ENCODE results near the gene WDR20. TPM values are rescaled to one million over a fixed set of nuclear protein-coding genes. Genes with fewer than 3 reads are reported as not detected.

WDR20 gene
- total RNA-seq, 1 experiment from 2014 or later: 12.2 TPM

DNA sequence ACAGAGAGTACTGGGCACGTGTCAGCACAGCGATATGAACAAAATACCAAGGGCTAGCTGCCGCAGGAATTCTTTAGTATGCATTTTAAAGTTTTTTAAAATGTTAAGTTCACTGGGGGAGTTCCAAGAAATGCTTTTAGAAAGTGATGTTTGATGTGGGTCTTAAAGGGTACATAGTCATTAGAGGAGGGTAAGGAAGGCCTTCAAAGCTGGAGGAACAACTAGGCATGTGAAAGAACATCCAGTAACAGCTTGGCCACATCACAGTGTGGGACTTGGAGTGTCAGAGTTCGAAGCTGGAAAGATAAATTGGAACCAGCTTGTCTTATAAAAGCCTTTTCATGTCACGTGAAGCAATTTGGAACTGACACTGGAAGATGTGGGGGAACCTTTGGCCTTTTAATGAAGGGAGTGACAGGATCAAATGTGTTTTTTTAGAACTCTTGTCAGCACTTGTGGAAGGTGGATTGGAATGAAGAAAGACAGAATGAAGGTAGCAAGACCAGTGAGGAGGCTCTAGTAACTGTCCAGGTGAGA lies 57.7 kb downstream of the WDR20 start:
- DNase-seq (ENCODE audit: low read depth): no peak

DNA sequence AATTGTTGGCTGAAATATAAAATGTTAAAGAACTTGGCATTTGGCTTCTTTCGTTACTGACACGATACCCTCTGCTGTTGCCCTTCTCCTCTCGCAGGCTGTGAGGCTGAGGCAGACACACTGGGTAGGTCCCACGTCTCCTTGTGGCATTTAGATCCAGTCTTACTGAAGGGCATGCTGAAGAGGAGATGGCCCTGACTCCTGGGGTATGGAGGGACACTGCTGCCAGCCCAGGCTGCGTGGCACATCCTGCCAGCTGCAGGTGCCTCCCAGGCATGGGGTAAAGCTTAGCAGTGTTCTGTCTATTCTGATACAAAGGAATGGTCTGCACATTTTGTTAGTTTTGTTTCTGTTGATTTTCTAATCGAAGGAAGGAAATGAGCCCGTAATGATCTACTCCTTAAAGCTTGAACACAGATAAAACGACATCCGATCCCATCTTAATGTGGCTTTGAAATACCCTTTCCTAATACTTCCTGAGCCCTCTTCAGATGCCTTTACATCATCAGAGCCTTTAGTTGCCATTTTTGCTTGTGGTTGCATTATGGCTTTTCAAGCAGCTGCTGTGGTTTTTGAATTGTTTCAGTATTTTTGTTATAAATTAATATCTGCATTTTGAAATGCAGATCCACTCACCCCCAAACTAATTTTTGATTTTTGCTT lies 61.1 kb downstream of the WDR20 start:
- DNase-seq (ENCODE audit: low read depth): no peak

DNA sequence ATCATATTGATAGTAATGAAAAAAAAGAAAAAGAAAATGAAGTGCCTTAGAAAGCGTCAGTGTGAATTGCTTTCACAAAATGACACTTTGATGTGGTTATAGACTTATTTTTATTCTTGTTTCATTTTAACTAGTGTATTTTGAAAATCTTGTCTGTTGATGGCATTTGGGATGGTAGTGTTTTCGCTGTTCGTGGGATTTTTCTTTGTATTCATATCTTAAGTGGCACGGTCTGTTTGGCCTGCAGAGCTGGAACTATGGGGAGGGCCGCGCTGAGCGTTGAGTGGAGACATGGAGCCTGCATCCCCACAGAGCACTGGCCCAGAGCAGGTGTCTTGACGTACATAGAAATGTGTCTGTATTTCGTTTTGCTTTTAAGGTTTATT lies 61.6 kb downstream of the WDR20 start:
- DNase-seq (ENCODE audit: low read depth): no peak

DNA sequence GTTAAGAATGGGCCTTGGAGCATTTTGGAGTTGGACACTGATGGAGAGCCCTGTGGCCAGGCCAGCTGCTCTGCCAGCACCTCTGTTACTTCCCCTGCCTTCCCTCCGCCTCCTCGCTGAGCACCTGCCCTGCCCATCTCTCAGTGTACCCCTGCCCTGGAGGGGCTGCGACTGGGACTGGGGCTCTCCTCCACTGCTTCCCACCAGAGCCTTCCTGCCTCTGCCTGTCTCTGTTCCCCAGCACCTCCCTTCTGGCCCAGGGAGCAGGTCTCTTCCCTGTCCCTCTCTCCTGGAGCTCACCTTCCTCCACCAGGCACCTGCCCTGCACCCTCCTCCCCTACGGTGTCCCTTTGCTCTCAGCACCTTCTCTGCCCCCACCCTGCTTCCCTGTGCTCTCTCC lies 62.1 kb downstream of the WDR20 start:
- DNase-seq (ENCODE audit: low read depth): no peak

DNA sequence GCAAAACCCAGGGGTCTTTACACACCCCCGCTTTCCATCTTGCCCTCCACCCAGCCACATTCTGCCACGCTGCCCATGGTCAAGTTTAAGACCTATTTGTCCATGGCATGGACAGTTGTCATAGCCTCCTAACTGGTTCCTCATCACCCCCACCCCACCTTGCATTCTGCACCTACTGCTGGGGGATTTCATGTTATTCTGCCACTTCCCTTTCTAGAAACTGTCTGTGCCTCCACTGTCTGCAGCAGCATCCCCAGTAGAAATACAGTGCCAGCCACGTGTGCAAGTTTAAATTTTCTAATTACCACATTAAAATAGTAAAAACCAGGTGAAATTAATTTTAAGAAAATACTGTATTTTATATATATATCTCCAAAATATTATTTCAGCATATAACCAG lies 63.2 kb downstream of the WDR20 start:
- DNase-seq (ENCODE audit: low read depth): no peak

DNA sequence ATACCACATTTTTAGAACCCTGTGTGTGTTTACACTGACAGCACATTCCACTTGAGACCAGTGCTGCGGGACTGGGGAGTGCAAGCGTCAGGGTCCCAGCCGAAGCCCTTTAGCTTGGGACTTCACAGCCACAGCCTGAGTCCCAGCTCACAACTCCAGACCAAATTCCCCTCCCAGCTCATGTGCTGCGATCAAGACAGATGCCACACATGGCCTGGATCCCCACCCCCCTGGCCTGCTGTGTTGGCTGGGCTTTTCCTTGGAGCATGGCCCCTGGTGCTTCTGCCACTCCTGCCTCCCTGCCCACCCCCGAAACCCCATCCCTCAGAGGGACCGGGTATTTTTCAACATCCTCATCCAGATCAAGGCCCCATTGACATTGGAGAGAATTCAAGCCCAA lies 63.7 kb downstream of the WDR20 start:
- DNase-seq (ENCODE audit: low read depth): no peak

DNA sequence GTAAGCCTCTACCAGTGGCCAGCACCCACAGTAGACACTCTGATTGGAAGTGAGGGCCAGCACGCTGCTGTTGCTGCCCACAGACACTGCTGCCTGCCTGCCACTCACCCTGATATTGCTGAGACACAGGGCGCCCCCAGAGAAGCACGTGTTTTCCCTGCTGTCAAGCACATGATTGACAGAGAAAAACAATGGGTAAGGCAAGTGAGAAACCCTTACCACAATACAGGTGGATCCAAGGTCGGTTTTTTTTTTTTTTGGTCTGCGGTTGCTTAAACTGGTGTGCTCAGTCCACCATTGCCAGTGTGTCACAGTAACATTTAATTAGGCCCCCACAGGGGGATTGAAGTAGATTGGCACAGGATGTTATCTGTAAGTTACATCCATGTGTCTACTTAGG lies 65.9 kb downstream of the WDR20 start:
- DNase-seq (ENCODE audit: low read depth): no peak

DNA sequence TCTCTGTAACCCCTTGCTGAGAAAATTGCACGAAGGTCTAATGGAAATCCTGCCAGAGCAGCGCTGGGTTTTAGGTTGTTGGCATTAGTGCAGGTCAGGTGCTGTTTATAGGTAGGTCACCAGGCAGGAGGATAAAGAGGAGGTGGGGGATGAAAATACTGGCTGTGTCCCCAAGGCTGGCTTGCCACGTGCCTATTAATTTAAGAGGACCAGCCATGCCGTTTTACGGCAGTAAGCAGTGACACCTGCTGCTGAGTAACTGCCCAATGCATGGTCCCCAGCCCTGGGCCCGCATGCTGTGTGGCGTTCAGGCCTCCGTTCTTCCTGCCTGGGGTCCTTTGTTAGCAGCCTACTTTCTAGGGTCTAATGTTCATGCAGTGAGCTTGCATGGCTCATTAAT lies 67.2 kb downstream of the WDR20 start:
- no peak for DNase-seq (ENCODE audit: low read depth)

DNA sequence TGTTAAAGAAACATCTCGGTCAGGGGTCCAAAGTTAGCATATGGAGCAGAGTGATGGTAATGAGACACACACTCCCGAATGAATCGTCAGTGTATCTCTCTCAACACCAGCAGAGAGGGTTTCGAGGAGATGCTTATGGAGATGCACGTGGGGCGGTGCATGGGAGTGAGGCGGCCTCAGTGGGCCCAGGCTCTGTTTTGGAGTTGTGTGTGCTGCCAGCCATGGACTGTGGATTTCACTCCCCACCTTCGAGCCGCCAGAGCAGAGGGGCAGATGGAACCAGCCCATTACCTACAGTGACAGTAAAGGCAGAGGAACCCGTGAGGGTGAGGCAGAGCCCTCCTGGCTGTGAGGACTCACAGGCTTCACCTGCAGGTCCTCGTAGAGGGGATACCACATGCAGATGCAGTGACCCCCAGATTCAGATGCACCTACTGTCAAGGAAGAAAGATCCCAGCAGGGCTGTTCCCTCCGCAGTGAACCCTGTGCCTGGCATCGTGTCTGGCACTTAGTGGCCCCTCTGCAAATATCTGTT lies 68.2 kb downstream of the WDR20 start:
- no peak for DNase-seq (ENCODE audit: low read depth)

DNA sequence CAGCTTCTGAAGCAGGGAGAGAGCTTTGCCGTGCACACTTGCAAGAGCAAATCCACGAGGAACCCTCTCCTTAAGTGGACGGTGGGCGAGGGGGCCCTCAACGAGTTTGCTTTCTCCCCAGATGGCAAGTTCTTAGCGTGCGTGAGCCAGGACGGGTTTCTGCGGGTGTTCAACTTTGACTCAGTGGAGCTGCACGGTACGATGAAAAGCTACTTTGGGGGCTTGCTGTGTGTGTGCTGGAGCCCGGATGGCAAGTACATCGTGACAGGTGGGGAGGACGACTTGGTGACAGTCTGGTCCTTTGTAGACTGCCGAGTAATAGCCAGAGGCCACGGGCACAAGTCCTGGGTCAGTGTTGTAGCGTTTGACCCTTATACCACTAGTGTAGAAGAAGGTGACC lies 69.0 kb downstream of the WDR20 start:
- DNase-seq (ENCODE audit: low read depth): no peak

DNA sequence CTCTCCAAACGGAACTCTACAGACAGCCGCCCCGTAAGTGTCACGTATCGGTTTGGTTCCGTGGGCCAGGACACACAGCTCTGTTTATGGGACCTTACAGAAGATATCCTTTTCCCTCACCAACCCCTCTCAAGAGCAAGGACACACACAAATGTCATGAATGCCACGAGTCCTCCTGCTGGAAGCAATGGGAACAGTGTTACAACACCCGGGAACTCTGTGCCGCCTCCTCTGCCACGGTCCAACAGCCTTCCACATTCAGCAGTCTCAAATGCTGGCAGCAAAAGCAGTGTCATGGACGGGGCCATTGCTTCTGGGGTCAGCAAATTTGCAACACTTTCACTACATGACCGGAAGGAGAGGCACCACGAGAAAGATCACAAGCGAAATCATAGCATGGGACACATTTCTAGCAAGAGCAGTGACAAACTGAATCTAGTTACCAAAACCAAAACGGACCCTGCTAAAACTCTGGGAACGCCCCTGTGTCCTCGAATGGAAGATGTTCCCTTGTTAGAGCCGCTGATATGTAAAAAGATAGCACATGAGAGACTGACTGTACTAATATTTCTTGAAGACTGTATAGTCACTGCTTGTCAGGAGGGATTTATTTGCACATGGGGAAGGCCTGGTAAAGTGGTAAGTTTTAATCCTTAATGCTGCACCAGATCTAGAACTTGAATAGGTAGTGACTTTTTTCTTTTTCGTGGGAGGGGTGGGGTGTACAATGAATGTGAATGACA lies 69.7 kb downstream of the WDR20 start:
- DNase-seq (ENCODE audit: low read depth): no peak

DNA sequence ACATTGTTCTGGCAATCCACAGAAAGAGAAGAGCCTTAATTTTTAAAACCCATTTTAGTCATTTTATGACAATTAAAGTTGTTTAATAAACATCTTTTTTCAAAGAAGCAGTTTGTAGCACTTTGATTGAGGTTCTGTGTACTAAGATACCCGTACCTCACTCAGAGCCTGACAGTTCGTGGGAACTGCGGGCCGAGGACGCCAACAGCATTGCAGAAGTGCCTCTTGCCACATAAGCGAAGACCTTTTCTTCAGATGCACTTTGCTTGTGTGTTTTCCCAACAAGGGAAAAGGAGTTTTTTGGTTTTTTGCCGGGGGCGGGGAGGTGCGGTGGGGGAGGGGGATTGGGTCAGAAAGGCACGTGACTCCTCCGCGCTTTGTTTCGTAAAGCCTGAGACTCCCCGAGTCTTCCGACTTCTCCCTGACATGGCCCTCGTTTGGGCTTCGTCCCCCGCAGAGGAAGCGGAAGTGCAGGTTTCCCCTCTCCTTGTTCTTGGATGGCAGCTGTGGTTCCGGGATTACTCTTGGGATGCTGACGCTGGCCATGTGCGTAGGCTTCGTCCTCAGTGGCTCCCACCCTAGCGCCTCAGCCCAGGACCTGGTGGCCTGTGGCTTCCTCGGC lies 70.8 kb downstream of the WDR20 start:
- DNase-seq (ENCODE audit: low read depth): no peak

DNA sequence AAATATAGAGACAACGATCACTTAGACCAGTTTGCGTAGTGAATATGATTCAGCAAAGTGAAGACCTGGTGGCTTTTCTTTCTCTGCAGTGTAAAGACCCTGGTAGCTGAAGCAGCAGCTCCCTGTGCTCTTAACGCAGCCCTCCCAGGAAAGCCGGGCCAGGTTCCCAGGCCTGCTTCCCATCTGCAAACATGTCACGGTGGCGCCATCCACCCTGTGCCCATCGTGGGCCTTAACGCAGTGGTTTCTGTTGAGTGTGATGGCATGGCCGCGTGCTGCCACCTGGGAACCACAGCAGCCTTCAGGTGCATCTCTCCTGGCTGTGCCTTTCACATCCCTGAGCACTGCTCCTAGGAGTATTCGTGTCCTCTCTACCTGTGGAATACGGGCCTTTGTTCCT lies 71.5 kb downstream of the WDR20 start:
- no peak for DNase-seq (ENCODE audit: low read depth)

DNA sequence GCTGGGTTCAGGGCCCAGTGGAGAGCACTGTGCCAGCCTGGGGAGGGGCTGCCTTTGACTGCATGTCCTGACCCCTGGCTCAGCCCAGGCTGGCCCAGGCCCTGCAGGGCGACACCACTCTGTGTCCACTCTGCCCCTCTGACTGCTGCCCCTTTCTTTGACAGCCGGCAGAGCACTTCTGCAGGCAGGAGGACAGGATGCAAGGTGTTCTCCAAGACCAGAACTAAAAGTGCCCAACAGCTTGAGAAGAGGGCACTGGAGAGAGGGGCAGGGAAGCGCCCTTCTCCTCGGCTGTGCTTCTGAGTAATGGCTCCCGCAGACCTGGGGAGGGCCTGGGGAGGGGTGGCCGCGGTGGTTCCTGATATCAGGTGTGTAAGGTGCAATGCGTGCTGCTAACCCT lies 72.7 kb downstream of the WDR20 start:
- no peak for DNase-seq (ENCODE audit: low read depth)

DNA sequence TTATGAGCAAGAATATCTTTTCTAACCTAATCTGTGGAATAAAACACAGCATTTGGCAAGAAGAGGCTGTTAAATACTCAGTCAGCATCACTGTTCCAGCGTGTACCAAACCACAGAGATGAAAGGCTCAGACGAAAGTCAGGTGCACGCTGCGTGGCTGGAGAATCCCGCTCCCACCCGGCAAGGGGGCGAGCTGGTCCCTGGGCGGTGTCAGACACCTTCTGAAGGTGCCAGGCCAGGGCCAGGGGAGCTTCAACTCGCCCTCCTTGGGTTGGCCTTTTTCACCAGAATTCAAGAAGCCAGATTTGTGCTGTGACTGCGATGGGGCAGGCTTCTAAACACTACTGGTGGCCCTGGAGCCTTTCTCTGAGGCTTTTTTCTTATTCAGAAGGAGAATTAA lies 73.1 kb downstream of the WDR20 start:
- DNase-seq (ENCODE audit: low read depth): no peak

DNA sequence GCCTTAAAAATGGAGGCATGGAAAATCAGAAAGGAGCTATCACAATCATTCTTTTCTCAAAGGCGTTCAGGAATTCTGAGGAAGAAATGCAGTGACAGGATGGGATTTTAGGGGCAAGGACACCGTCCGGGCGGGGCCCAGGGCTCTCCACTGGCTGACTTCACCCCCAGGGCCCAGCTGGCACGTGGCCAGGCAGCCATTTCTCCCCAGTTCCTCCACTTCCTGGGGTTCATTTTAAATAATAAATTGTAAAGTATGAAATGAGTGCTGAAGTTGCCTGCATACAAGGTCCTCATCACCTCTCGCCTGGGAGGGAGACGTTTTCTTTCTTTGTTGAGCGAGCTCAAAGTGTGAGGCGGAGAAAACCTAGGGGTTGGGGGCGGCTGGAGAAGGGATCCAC lies 73.8 kb downstream of the WDR20 start:
- DNase-seq (ENCODE audit: low read depth): no peak

DNA sequence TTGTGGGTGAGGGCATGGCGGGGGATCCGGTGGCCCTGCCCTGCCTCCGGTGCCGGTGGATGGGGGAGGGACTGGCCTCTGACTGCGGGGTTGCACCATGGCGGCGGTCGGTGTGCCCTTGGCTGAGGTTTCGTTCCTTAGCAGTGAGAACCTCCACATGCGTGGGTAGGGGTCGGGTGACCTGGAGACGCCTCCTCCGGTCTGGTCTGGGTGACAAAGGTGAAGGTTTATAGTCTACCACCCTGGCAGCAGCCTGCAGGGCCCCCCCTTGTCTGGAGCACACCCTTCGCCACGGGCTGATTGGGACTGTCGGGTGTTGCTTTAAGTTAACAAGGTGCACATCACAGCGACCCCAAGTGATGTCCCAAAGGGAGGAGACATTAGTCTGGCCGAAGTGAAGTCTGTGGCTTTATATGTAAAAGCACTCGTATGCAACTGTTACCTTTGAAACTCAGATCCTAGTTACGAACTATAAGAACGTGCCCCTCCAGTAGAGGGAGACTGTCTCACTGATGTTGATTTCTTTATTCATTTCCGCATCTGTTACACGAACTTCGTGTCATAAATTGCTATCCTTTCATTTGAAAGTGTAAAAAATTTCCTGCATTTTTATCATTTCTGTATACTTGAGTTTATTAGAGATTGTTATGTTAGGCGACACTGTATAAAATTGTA lies 74.4 kb downstream of the WDR20 start:
- DNase-seq (ENCODE audit: low read depth): no peak

DNA sequence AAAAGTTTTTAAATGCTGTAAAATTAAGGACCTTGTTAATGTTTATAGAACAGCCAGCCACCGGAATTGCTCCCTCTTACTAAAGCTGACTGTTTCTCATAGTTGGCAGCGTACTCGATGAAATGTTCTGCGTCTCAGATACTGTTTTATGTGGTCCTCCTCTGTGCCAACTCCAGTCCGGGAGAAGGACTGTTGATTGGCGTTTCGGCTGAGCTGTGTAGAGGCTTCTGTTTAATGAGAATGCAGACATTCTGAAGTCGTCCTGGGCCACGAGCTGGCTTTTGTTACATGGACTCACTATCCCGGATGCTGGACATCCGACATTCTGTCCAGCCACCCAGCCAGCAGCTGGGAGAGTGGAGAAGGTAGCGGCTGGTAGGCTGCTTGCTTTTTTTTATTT lies 75.4 kb downstream of the WDR20 start:
- DNase-seq (ENCODE audit: low read depth): no peak

DNA sequence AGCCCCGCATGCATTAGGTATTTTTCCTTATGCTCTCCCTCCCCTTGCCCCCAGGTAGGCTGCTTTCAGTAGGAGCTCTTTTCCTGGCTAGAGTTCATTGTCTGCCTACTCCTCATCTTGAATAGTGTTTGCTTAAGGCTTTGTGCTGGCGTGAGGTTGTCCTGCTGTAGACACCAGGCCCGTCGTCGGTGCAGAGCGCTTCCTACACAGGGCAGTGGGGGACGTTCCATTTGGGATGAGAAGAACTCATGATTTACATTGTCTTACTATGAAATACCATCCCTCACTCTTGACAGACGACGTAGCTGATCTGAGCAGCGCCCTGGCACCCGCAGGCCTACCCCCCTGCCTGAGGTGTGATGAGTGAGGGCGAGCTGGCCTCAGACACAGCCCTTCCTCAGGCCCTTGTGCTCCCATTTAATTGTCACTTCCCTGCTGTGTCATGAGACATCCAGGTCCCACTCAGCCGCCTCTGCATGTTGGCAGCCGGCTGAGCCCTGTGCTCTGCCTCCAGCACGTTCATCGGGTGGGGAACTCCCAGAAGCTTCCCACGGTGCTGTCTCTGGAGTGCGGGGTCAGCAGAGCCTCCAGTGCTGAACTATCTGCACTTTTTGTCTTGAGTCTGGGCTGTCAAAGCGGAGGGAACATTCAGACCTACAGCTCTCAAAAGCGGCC lies 76.0 kb downstream of the WDR20 start:
- peak; percentile 34 for DNase-seq (ENCODE audit: low read depth)

DNA sequence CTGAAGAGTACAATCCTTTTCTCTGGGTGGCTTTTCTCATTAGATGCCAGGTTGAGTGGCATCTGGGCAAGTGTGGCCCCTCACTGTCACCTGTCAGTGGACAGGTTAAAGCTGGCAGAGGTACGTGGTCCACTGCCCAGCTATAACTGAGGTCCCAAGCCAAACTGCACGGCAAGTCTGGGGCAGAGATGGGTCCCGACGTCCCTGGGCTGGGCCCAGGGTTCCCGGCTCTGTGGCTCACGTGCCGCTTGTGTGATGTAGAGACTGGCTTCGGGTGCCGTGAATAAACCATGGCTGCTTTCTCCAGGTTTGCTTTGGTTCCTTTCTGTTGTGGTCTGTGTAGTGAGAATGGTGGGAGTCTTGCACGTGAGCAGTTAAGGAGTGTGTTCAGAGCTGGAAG lies 77.7 kb downstream of the WDR20 start:
- no peak for DNase-seq (ENCODE audit: low read depth)

DNA sequence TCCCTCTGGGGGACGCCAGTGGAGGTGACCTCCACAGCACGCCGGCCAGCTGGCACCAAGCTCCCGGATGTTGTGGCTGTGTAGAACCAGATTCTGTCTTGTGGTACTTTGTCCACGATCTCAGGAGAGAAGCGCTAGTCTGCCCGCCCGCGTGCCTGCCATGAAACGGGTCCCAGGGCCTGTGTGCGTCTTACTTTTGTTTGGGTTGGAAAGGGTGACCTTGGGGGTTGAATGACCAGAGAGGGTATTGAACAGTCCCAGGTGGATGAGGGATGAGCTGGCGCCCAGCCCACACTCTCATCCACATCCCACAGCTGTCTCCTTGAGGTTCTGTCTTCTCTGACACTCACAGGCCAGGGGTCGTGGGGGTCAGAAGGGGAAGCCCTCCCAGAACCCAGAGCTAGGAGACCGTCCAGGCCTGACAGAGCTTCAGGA lies 78.3 kb downstream of the WDR20 start:
- no peak for DNase-seq (ENCODE audit: low read depth)

DNA sequence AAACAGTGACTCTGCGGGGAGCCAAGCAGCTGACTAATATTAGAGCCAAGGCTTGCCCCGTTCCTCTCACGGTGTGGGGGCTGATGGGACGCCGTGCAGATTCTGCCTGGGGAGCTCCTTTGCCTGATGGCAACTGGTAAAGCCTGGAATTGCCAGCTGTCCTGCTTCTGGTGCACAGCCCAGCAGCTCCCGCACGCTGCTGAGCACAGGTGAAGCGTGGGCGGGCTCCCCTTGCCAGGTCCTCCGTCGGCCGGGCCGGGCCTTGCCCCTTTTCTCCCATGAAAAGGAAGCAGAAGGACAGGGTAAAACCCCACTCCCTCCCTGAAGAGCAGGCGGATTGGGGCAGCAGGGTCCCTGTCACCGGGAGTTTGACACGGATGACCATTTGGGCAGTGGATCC lies 79.0 kb downstream of the WDR20 start:
- DNase-seq (ENCODE audit: low read depth): no peak

Measured in Daoy (cell line).